Measurements from ENCODE around the gene DLEC1. TPM values are rescaled to one million over a fixed set of nuclear protein-coding genes. Genes with fewer than 3 reads are reported as not detected.

Gene DLEC1
- total RNA-seq, 1 experiment from 2014 or later = 0.81 TPM

DNA sequence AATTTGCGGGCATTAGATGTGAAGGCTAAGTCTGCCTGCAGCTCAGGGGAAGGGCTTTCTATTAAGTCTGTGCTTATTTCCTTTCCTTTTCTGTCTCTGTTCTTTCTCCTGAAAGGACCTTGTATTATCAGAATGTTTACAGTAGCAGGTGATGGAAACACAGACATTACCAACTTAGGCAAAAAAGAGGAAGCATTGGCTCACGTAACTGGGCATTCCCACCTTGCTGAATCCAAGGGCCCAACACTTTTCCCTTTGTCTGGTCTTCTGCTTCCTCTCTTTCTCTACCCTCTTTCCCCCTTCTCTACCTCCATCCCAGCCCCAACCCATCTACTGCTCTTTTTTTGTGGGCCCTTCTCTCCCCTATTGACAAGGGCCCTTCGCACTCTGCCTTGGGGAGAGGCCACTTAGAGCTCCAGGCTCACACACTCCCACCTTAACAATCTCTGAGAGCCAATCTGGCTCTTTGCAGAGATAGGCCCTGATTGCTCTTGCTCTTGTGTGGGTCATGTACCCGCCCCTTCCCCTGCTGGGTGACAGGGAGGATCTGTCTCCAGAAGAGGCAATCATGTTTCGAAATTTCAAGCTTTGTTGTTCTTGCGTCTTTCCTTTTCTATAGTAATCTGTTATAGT lies 62.9 kb downstream of the DLEC1 start:
- ATAC-seq = peak; percentile 73
- no peak for TF ChIP-seq ZNF232 (CRISPR knock-in tag; IDR thresholded peaks at IDR 0.05)
- no peak for TF ChIP-seq ZNF219 (CRISPR knock-in tag; IDR thresholded peaks at IDR 0.05; ENCODE audit: borderline replicate concordance)
- no peak for TF ChIP-seq NR1H2 (CRISPR knock-in tag; IDR thresholded peaks at IDR 0.05)
- TF ChIP-seq, protein P1, sequence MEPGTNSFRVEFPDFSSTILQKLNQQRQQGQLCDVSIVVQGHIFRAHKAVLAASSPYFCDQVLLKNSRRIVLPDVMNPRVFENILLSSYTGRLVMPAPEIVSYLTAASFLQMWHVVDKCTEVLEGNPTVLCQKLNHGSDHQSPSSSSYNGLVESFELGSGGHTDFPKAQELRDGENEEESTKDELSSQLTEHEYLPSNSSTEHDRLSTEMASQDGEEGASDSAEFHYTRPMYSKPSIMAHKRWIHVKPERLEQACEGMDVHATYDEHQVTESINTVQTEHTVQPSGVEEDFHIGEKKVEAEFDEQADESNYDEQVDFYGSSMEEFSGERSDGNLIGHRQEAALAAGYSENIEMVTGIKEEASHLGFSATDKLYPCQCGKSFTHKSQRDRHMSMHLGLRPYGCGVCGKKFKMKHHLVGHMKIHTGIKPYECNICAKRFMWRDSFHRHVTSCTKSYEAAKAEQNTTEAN (CRISPR knock-in tag; IDR thresholded peaks at IDR 0.05) = no peak
- TF ChIP-seq EMX1 (CRISPR knock-in tag; IDR thresholded peaks at IDR 0.05) = no peak
- TF ChIP-seq, protein P2, sequence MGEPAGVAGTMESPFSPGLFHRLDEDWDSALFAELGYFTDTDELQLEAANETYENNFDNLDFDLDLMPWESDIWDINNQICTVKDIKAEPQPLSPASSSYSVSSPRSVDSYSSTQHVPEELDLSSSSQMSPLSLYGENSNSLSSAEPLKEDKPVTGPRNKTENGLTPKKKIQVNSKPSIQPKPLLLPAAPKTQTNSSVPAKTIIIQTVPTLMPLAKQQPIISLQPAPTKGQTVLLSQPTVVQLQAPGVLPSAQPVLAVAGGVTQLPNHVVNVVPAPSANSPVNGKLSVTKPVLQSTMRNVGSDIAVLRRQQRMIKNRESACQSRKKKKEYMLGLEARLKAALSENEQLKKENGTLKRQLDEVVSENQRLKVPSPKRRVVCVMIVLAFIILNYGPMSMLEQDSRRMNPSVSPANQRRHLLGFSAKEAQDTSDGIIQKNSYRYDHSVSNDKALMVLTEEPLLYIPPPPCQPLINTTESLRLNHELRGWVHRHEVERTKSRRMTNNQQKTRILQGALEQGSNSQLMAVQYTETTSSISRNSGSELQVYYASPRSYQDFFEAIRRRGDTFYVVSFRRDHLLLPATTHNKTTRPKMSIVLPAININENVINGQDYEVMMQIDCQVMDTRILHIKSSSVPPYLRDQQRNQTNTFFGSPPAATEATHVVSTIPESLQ (CRISPR knock-in tag; IDR thresholded peaks at IDR 0.05) = no peak
- TF ChIP-seq MYBL2 (CRISPR knock-in tag; IDR thresholded peaks at IDR 0.05) = no peak
- TF ChIP-seq, protein P3, sequence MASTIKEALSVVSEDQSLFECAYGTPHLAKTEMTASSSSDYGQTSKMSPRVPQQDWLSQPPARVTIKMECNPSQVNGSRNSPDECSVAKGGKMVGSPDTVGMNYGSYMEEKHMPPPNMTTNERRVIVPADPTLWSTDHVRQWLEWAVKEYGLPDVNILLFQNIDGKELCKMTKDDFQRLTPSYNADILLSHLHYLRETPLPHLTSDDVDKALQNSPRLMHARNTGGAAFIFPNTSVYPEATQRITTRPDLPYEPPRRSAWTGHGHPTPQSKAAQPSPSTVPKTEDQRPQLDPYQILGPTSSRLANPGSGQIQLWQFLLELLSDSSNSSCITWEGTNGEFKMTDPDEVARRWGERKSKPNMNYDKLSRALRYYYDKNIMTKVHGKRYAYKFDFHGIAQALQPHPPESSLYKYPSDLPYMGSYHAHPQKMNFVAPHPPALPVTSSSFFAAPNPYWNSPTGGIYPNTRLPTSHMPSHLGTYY (CRISPR knock-in tag; IDR thresholded peaks at IDR 0.05) = no peak
- no peak for TF ChIP-seq NR2C2 (CRISPR knock-in tag; IDR thresholded peaks at IDR 0.05)
- TF ChIP-seq NFE2L1 (CRISPR knock-in tag; IDR thresholded peaks at IDR 0.05) = no peak
- no peak for TF ChIP-seq IRF2 (CRISPR knock-in tag; IDR thresholded peaks at IDR 0.05; ENCODE audit: borderline replicate concordance, low read depth)
- TF ChIP-seq FOXP1 (CRISPR knock-in tag; IDR thresholded peaks at IDR 0.05; ENCODE audit: borderline replicate concordance) = no peak
- DNase-seq (ENCODE audit: low spot score) = no peak
- Mint-ChIP-seq H3K27ac (no peak overlapping the region), H3K27me3 (ENCODE audit: low read depth) (peaks cover 6% of the 10 kb centered on the region; the same call in 1 of the 2 replicates), H3K4me1 (peaks cover 35% of the 10 kb centered on the region), H3K4me3 (no peak overlapping the region), H3K36me3 (peaks cover 10% of the 10 kb centered on the region; the same call in 1 of the 2 replicates), H3K9me3 (peaks cover 21% of the 10 kb centered on the region)
- ChIA-PET CTCF (interaction anchor here (0.7 to 1.4 kb wide), 3 partner anchors 15 to 637 kb away, joined by 3 to 4 read pairs (median 3); no protein-coding TSS in a partner anchor), POLR2A (no interaction called here)

DNA sequence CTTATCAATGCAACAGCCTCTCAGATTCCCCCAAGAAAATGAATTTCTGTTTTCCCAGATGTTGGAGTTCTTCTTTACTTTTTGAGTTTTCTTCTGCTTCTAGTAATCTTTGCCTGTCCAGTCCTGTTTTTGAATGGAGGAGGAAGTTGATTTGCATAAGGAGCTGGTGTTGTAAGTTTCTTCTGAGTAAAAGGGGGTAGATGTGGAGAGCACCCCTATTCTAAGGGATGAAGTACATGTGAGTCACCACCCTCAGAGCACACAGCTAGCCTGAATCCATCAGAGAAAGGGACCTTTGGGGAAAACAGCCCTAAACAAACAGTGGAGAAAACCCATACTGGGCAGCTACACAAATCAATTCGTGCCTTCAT lies 63.4 kb downstream of the DLEC1 start:
- ChIA-PET CTCF (interaction anchor here (0.7 to 1.0 kb wide), 2 partner anchors 28 to 636 kb away, joined by 3 read pairs; no protein-coding TSS in a partner anchor), POLR2A (no interaction called here)
- no peak overlapping the region for H3K4me3 Mint-ChIP-seq
- H3K27me3 Mint-ChIP-seq (ENCODE audit: low read depth) = peaks cover under 1% of the 10 kb centered on the region; the same call in 1 of the 2 replicates
- H3K4me1 Mint-ChIP-seq = peaks cover 35% of the 10 kb centered on the region
- H3K36me3 Mint-ChIP-seq = peaks cover 10% of the 10 kb centered on the region; the same call in 1 of the 2 replicates
- ATAC-seq = no peak
- H3K27ac Mint-ChIP-seq = no peak overlapping the region
- peaks cover 21% of the 10 kb centered on the region for H3K9me3 Mint-ChIP-seq
- DNase-seq (ENCODE audit: low spot score) = no peak
- TF ChIP-seq, protein P4, sequence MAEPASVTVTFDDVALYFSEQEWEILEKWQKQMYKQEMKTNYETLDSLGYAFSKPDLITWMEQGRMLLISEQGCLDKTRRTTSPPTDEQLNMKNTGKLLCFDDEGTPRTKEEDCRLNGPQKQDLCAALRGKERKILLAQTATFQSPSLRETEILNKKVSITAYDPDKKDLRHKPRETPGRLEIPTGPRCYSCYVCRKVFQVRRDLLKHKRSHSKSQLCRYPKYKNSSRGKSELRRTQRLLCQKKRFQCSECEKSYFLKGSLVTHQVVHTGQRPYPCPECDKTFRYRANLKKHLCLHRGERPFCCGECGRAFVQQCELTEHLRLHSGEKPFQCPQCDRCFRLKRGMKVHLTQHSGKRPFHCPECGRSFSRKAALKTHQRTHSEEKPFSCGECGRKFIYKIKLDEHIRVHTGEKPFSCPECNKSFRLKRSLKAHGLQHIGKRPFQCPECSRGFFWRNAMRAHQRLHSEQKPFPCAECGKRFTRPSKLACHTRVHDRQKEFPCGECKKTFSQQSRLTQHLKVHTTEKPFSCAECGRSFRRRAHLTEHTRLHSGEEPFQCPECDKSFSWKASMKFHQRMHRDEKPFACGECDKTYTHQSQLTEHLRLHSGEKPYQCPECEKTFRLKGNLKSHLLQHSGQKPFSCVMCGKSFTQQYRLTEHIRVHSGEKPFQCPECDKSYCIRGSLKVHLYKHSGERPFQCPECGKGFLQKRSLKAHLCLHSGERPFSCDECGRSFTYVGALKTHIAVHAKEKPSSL (CRISPR knock-in tag; conservative IDR thresholded peaks at IDR 0.05) = no peak
- TF ChIP-seq ZNF232 (CRISPR knock-in tag; IDR thresholded peaks at IDR 0.05) (no peak), RELA (CRISPR knock-in tag; IDR thresholded peaks at IDR 0.05; ENCODE audit: borderline replicate concordance) (no peak), NR2C2 (CRISPR knock-in tag; IDR thresholded peaks at IDR 0.05) (no peak), ZNF416 (CRISPR knock-in tag; IDR thresholded peaks at IDR 0.05) (no peak), CREM (CRISPR knock-in tag; IDR thresholded peaks at IDR 0.05) (no peak), TCF7 (CRISPR knock-in tag; IDR thresholded peaks at IDR 0.05; ENCODE audit: low read depth) (no peak)
- TF ChIP-seq, protein P5, sequence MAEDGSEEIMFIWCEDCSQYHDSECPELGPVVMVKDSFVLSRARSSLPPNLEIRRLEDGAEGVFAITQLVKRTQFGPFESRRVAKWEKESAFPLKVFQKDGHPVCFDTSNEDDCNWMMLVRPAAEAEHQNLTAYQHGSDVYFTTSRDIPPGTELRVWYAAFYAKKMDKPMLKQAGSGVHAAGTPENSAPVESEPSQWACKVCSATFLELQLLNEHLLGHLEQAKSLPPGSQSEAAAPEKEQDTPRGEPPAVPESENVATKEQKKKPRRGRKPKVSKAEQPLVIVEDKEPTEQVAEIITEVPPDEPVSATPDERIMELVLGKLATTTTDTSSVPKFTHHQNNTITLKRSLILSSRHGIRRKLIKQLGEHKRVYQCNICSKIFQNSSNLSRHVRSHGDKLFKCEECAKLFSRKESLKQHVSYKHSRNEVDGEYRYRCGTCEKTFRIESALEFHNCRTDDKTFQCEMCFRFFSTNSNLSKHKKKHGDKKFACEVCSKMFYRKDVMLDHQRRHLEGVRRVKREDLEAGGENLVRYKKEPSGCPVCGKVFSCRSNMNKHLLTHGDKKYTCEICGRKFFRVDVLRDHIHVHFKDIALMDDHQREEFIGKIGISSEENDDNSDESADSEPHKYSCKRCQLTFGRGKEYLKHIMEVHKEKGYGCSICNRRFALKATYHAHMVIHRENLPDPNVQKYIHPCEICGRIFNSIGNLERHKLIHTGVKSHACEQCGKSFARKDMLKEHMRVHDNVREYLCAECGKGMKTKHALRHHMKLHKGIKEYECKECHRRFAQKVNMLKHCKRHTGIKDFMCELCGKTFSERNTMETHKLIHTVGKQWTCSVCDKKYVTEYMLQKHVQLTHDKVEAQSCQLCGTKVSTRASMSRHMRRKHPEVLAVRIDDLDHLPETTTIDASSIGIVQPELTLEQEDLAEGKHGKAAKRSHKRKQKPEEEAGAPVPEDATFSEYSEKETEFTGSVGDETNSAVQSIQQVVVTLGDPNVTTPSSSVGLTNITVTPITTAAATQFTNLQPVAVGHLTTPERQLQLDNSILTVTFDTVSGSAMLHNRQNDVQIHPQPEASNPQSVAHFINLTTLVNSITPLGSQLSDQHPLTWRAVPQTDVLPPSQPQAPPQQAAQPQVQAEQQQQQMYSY (CRISPR knock-in tag; IDR thresholded peaks at IDR 0.05) = no peak
- TF ChIP-seq, protein P6, sequence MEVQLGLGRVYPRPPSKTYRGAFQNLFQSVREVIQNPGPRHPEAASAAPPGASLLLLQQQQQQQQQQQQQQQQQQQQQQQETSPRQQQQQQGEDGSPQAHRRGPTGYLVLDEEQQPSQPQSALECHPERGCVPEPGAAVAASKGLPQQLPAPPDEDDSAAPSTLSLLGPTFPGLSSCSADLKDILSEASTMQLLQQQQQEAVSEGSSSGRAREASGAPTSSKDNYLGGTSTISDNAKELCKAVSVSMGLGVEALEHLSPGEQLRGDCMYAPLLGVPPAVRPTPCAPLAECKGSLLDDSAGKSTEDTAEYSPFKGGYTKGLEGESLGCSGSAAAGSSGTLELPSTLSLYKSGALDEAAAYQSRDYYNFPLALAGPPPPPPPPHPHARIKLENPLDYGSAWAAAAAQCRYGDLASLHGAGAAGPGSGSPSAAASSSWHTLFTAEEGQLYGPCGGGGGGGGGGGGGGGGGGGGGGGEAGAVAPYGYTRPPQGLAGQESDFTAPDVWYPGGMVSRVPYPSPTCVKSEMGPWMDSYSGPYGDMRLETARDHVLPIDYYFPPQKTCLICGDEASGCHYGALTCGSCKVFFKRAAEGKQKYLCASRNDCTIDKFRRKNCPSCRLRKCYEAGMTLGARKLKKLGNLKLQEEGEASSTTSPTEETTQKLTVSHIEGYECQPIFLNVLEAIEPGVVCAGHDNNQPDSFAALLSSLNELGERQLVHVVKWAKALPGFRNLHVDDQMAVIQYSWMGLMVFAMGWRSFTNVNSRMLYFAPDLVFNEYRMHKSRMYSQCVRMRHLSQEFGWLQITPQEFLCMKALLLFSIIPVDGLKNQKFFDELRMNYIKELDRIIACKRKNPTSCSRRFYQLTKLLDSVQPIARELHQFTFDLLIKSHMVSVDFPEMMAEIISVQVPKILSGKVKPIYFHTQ (CRISPR knock-in tag; IDR thresholded peaks at IDR 0.05) = no peak

Data from WTC11 (cell line).